Esophagus (tissue), 2 donors: ENCODE measurements around the gene PPM1H. TPM values are rescaled to one million over a fixed set of nuclear protein-coding genes. Genes with fewer than 3 reads are reported as not detected.

ENCODE experiments used
- H3K27ac ChIP-seq, 2 donors: one replicate each; pipeline ENCODE4 v1.5.1; 2013; ENCODE audit warnings: low read depth in 2 of 2, mild to moderate bottlenecking in 2 of 2, inconsistent platforms in 1 of 2, low read length in 1 of 2, moderate library complexity in 1 of 2
- H3K27me3 ChIP-seq, 2 donors: one replicate each; pipeline ENCODE4 v1.6.1; 2013; ENCODE audit warnings: low read length in 2 of 2, control low read depth in 1 of 2, mild to moderate bottlenecking in 1 of 2; ENCODE audit not compliant: insufficient read depth in 2 of 2, control insufficient read depth in 1 of 2
- H3K36me3 ChIP-seq, 2 donors: one replicate each; pipeline ENCODE4 v1.6.1; 2013; ENCODE audit warnings: low read length in 1 of 2; ENCODE audit not compliant: control insufficient read depth in 2 of 2, insufficient read depth in 2 of 2
- H3K4me1 ChIP-seq, 2 donors: one replicate each; pipeline ENCODE4 v1.6.1; 2013; ENCODE audit warnings: low read length in 1 of 2; ENCODE audit not compliant: control insufficient read depth in 2 of 2, insufficient read depth in 2 of 2
- H3K4me3 ChIP-seq, 2 donors: one replicate each; pipeline ENCODE4 v1.5.1; 2013; ENCODE audit warnings: low read length in 2 of 2, mild to moderate bottlenecking in 2 of 2, low read depth in 1 of 2, moderate library complexity in 1 of 2
- H3K9me3 ChIP-seq, 2 donors: one replicate each; pipeline ENCODE4 v1.6.1; 2013; ENCODE audit warnings: mild to moderate bottlenecking in 2 of 2, low read depth in 1 of 2, low read length in 1 of 2, moderate library complexity in 1 of 2; ENCODE audit not compliant: control insufficient read depth in 2 of 2, insufficient read depth in 1 of 2
- WGBS, 2 donors: extraction: QIAGEN DNeasy Blood & Tissue Kit; methylation state at CpG; one replicate each; pipeline ENCODE4 v1.1.7; 2013; 5-methylcytosine and 5-hydroxymethylcytosine counted together
- polyA plus RNA-seq, 2 donors: library from polyadenylated mRNA; stranded (reverse); fragments of 200-250 nt; gene quantifications; one replicate each; pipeline ENCODE4 v1.2.3, GENCODE V29; 2013
- donor health status: healthy with polysubstance abuse.
- donor health status: Bipolar disorder and iron deficiency.

The PPM1H gene
- polyA plus RNA-seq, 2 donors = 0.04 to 0.09 TPM

DNA sequence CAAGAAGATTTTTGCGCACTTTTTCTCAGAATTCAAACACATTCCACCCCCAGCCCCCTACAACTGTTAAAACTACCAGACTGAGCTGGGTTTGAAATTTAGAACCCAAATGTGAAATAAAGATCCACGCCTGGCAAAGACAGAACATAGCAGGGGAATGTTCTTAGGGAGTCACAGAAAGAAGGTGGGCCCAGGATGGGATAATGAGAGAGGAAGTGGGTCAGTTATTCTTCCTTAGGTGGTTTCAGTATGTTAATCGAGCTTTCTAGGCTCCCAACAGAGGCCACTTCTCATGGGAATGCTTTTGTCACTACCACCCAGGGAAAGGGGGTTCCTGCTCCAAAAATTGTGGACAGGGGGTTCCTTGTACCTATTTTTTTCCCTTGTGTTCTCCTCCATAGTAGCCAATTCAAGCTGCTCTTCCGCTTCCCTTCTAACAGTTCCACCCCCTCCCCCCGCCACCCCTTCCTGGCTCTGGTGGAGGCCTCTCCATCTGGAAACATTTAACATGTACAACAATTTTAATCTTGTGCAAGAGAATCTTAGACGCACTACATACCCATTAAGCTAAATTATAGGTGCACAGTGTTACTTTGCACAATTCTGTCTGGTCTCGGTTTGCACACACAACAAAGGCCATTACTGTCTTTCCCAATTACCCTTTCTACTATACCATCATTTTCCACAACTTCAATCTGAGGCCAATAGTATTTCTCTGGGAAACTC is 250.2 kb downstream of the PPM1H start:
- H3K27ac ChIP-seq = peak overlapping the region; percentile 16 to 17

GRCh38 chr12:62683776-62684569 is 251.0 kb downstream of the PPM1H start:
- Histone ChIP-seq H3K36me3 (no peaks in the 10 kb centered on the region), H3K27me3 (no peaks in the 10 kb centered on the region), H3K4me1 (no peaks in the 10 kb centered on the region), H3K9me3 (no peaks in the 10 kb centered on the region), H3K4me3 (no peak overlapping the region), H3K27ac (peak overlapping the region; percentile 41 to 63)
- WGBS, 2 donors = 31 to 47% methylated on average over 7 of the region's 7 CpGs

More for the DNA sequence above, 250.2 kb downstream of the PPM1H start:
- 79 to 82% methylated on average over 7 of the region's 7 CpGs for WGBS, 2 donors
- Histone ChIP-seq H3K4me1 (no peaks in the 10 kb centered on the region), H3K36me3 (no peaks in the 10 kb centered on the region), H3K27me3 (no peaks in the 10 kb centered on the region), H3K9me3 (no peaks in the 10 kb centered on the region), H3K4me3 (no peak overlapping the region)

DNA sequence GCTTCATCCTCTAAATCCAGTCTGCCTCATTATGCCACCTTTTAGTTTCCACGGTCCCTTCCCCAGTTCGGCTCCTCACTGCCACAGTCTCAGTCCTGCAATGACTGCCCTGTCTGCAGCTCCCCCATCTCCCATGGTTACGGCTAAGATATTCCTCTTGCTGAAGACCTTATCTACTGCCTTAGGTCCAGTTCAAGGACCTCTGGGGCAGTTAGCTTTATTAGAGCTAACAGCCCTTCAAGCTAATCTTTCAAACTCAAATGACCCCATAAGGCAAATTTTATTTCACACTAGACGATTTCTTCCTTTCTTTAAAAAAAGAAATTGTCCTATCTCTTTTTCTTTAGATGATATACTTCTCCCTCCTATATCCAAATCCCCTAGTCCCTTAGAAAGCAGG is 253.6 kb downstream of the PPM1H start:
- Histone ChIP-seq H3K36me3 (no peaks in the 10 kb centered on the region), H3K4me1 (no peaks in the 10 kb centered on the region), H3K27ac (no peak overlapping the region), H3K4me3 (no peak overlapping the region), H3K27me3 (no peaks in the 10 kb centered on the region), H3K9me3 (peaks cover 0 to 8% of the 10 kb centered on the region in 2 donors)
- WGBS, 2 donors = 94 to 96% methylated on average over 4 of the region's 4 CpGs

DNA sequence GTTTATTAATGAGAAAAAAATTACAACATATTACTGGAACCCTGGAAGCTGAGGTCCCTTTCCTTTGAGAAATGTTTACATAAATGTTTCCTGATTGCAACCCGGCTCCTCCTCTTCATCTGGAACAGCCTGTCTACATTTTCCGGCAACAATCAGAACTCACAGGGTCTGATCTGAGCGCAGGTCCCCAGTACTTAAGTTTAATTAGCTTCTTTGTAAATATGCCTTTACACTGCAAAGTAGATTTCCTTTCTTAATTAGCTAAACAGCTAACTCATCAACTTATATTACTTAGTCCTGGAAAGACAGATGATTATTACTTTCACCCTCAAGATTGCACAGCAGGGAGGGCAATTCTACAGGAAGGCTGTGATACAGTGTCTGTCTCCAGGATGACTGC is 255.3 kb downstream of the PPM1H start:
- H3K36me3 ChIP-seq = no peaks in the 10 kb centered on the region
- no peaks in the 10 kb centered on the region for H3K27me3 ChIP-seq
- H3K9me3 ChIP-seq = peaks cover 0 to 11% of the 10 kb centered on the region in 2 donors
- WGBS, 2 donors = 66 to 68% methylated on average over 3 of the region's 3 CpGs
- H3K4me3 ChIP-seq = no peak overlapping the region
- no peaks in the 10 kb centered on the region for H3K4me1 ChIP-seq
- H3K27ac ChIP-seq = no peak overlapping the region

DNA sequence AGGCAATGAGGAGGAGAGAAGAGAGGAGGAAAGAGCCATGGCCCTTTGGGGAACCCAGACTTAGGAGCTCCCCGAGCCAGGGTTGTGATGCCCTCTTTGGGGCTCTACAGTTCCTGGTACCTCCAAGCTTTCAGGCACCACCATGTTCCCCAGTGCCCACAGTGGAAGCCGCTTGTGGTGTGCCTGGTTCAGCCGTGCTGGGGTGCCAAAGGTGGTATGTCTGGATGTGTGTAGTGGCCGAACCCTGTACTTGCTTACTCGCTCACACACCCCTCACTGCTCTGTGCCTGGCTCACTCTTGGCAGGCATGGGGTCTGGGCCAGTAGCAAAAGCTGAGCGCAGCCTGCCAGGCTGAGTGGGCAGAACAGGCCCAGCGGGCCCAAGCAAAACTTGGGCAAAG is 257.6 kb downstream of the PPM1H start:
- WGBS, 2 donors = 90% methylated on average over 7 of the region's 7 CpGs
- Histone ChIP-seq H3K36me3 (no peaks in the 10 kb centered on the region), H3K4me1 (no peaks in the 10 kb centered on the region), H3K4me3 (no peak overlapping the region), H3K27ac (no peak overlapping the region), H3K27me3 (no peaks in the 10 kb centered on the region), H3K9me3 (peaks cover 0 to 11% of the 10 kb centered on the region in 2 donors)

DNA sequence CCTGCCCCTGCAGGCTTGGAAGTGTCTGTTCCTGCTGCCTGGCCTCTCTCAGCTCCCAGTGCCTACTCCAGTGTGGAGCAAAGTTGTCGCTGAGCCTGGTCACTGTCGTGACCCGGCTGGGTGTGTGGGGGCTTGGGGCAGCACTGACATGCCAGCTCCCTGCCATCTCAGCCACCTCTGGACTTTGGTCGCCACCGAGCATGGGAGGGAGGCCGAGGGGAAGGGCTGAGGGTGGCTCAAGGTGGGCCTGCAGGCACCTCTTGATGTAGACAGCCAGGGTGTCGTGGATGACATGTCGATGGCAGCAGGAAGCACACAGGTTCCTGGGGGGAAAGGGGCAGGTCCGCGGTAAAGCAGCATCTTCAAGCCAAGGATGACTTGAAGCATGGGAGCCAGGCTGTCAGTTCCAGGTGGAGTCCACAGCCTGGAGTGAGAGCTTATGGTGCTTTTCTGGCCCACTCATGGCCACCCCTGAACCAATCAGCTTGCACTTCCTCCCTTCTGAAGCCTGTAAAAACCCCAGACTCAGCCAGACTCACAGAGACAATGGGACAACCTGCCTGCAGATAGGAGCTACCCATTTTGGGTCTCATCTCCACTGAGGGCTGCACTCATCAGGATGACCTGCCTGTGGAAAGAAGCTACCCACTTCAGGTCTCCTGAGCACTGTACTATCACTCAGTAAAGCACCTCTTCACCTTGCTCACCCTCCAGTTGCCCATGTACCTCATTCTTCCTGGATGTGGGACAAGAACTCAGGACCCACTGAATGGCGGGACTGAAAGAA is 258.2 kb downstream of the PPM1H start:
- Histone ChIP-seq H3K4me1 (no peaks in the 10 kb centered on the region), H3K27me3 (no peaks in the 10 kb centered on the region), H3K36me3 (no peaks in the 10 kb centered on the region), H3K4me3 (no peak overlapping the region), H3K9me3 (peaks cover 0 to 11% of the 10 kb centered on the region in 2 donors), H3K27ac (no peak overlapping the region)
- WGBS, 2 donors = 95% methylated on average over 11 of the region's 11 CpGs

GRCh38 chr12:62673028-62673815 is 261.7 kb downstream of the PPM1H start:
- 80 to 85% methylated on average over 6 of the region's 6 CpGs for WGBS, 2 donors
- Histone ChIP-seq H3K9me3 (peaks cover 0 to 11% of the 10 kb centered on the region in 2 donors), H3K4me1 (no peaks in the 10 kb centered on the region)

DNA sequence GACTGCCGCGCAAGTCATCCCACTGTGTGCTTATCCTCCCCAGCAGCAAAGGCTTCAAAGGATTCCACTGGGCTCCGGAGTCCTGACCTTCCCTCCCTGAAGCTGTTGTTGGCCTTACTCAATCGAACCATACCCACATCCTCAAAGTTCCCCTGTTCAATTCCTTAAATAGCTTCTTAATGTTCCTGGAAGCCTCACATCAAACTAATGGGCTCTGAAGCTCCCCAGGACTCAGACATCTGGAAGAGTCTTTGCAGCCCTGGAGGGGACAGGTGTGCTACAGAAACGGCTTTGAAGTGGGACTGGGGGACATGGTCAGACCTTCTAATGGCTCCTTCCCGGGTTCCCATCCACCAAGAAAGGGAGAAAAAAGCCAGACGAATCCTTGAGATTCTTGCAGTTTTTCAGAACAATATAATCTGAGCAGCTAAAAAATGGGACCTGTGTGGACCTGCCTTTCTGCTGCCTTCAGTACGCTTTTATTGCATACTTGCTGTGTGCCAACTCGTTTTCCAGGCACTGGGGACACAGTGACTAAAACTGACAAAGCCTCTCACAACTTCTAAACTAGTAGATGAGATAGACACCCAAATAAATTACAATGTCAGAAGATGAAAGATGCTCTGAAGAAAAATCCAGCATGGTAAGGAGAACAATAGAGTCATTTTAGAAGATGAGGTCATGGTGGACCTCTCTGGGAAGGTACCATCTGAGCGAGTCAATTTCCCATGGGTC is 263.8 kb downstream of the PPM1H start:
- 65 to 76% methylated on average over 10 of the region's 10 CpGs for WGBS, 2 donors
- no peaks in the 10 kb centered on the region for H3K4me1 ChIP-seq
- no peaks in the 10 kb centered on the region for H3K36me3 ChIP-seq
- no peak overlapping the region for H3K4me3 ChIP-seq
- H3K27ac ChIP-seq = no peak overlapping the region
- H3K9me3 ChIP-seq = peaks cover 0 to 1% of the 10 kb centered on the region in 2 donors
- H3K27me3 ChIP-seq = no peaks in the 10 kb centered on the region

More at GRCh38 chr12:62673028-62673815, 261.7 kb downstream of the PPM1H start:
- Histone ChIP-seq H3K36me3 (no peaks in the 10 kb centered on the region), H3K27me3 (no peaks in the 10 kb centered on the region), H3K27ac (no peak overlapping the region), H3K4me3 (no peak overlapping the region)
